ENCODE measurements around the gene TMEM244. TPM values are rescaled to one million over a fixed set of nuclear protein-coding genes. Genes with fewer than 3 reads are reported as not detected.
A peak's percentile ranks its signal among the peaks of the same experiment; 100 is the strongest.
"Not testable (repeated sequence)": the region's sequence is repeated elsewhere in the genome, so short reads cannot be mapped to it uniquely, and the experiment has no call there.

Gene TMEM244
- total RNA-seq, 1 experiment from 2014 or later, result not detected

GRCh38 chr6:129802920-129803319 is 58.2 kb downstream of the TMEM244 start:
- DNase-seq; H2AFZ ChIP-seq (ENCODE audit: low read length); POLR2A ChIA-PET (ENCODE audit: unreplicated experiment); BruUV-seq (replicated peaks); H3K9me2 ChIP-seq (replicated peaks; ENCODE audit: low read length); H3F3A ChIP-seq (ENCODE audit: low read length, unreplicated experiment); H3K27ac ChIP-seq (ENCODE audit: low read length); H3K27me3 ChIP-seq (ENCODE audit: low read length); H4K20me1 ChIP-seq (ENCODE audit: low read length); CTCF ChIA-PET; H3K36me3 ChIP-seq (ENCODE audit: low read depth, low read length); H3K4me3 ChIP-seq (ENCODE audit: low read length); H3K4me2 ChIP-seq (ENCODE audit: low read length); ATAC-seq; H3K4me1 ChIP-seq (ENCODE audit: insufficient read depth, low read length); H3K9ac ChIP-seq (ENCODE audit: low read length); intact Hi-C loops (cut with micrococcal nuclease); H3K9me3 ChIP-seq (ENCODE audit: low read length); H3K79me2 ChIP-seq (ENCODE audit: low read length): not testable (repeated sequence)

- H3F3A ChIP-seq (ENCODE audit: low read length, unreplicated experiment), result no peaks in the 10 kb centered on the region
- H3K9ac ChIP-seq (ENCODE audit: low read length), result no peak overlapping the region
- DNase-seq (peak; percentile 88), ATAC-seq (peak; percentile 20; the same call in 1 of the 2 replicates)
- H3K9me2 ChIP-seq (replicated peaks; ENCODE audit: low read length), result no peaks in the 10 kb centered on the region
- H3K4me3 ChIP-seq (ENCODE audit: low read length), result no peak overlapping the region
- intact Hi-C loops (cut with micrococcal nuclease), result no loop called here
- BruUV-seq (replicated peaks), result no TSS peak
- no peak overlapping the region for H3K27ac ChIP-seq (ENCODE audit: low read length)
- TF ChIP-seq EZH2phosphoT487 (IDR thresholded peaks at IDR 0.05; ENCODE audit: borderline replicate concordance, low read length) (no peak), EZH2 (IDR thresholded peaks at IDR 0.05; ENCODE audit: low read length, unreplicated experiment) (no peak), CTCF (conservative IDR thresholded peaks at IDR 0.05; ENCODE audit: low read depth, low read length) (no peak)
- no peaks in the 10 kb centered on the region for H3K9me3 ChIP-seq (ENCODE audit: low read length)
- H3K4me2 ChIP-seq (ENCODE audit: low read length), result no peak overlapping the region
- ChIA-PET CTCF (no interaction called here), POLR2A (ENCODE audit: unreplicated experiment) (no interaction called here)
- no peaks in the 10 kb centered on the region for H3K36me3 ChIP-seq (ENCODE audit: low read depth, low read length)
- no peaks in the 10 kb centered on the region for H4K20me1 ChIP-seq (ENCODE audit: low read length)
- no peaks in the 10 kb centered on the region for H3K27me3 ChIP-seq (ENCODE audit: low read length)
- H2AFZ ChIP-seq (ENCODE audit: low read length), result no peak overlapping the region
- no peaks in the 10 kb centered on the region for H3K4me1 ChIP-seq (ENCODE audit: insufficient read depth, low read length)
- H3K79me2 ChIP-seq (ENCODE audit: low read length), result no peaks in the 10 kb centered on the region
These were observed 59.2 kb downstream of the TMEM244 start for GRCh38 chr6:129801909-129802308.

GRCh38 chr6:129795261-129795660 is 65.9 kb downstream of the TMEM244 start:
- CTCF ChIA-PET, result no interaction called here
- BruUV-seq (replicated peaks), result no TSS peak
- Histone ChIP-seq H3K79me2 (ENCODE audit: low read length) (no peaks in the 10 kb centered on the region), H3K4me3 (ENCODE audit: low read length) (no peak overlapping the region), H3K27me3 (ENCODE audit: low read length) (no peaks in the 10 kb centered on the region), H4K20me1 (ENCODE audit: low read length) (no peaks in the 10 kb centered on the region), H3K4me1 (ENCODE audit: insufficient read depth, low read length) (no peaks in the 10 kb centered on the region), H3K9ac (ENCODE audit: low read length) (no peak overlapping the region), H3K9me2 (replicated peaks; ENCODE audit: low read length) (no peaks in the 10 kb centered on the region), H3K9me3 (ENCODE audit: low read length) (no peaks in the 10 kb centered on the region), H2AFZ (ENCODE audit: low read length) (no peak overlapping the region), H3F3A (ENCODE audit: low read length, unreplicated experiment) (no peaks in the 10 kb centered on the region), H3K27ac (ENCODE audit: low read length) (no peak overlapping the region), H3K36me3 (ENCODE audit: low read depth, low read length) (no peaks in the 10 kb centered on the region), H3K4me2 (ENCODE audit: low read length) (no peak overlapping the region)
- intact Hi-C loops (cut with micrococcal nuclease), result no loop called here
- DNase-seq (no peak), ATAC-seq (no peak)
- TF ChIP-seq EZH2phosphoT487 (IDR thresholded peaks at IDR 0.05; ENCODE audit: borderline replicate concordance, low read length), result no peak
- TF ChIP-seq CTCF (conservative IDR thresholded peaks at IDR 0.05; ENCODE audit: low read depth, low read length), result no peak
- no peak for TF ChIP-seq EZH2 (IDR thresholded peaks at IDR 0.05; ENCODE audit: low read length, unreplicated experiment)
- POLR2A ChIA-PET (ENCODE audit: unreplicated experiment), result no interaction called here
